HEK293 (cell line): Measurements from ENCODE around the gene GGA1.

ENCODE experiments used
- ATF2 ChIP-seq: fragments of 450-650 bp; formaldehyde crosslinking; IDR thresholded peaks from 2 replicates; pipeline ENCODE4 v1.5.1; 2016; ENCODE audit warnings: missing biosample characterization, missing genetic modification characterization, low read depth
- IKZF3 ChIP-seq: fragments of 450-650 bp; IDR thresholded peaks from 2 replicates; pipeline ENCODE4 v1.5.0; 2018; ENCODE audit warnings: missing biosample characterization, mild to moderate bottlenecking, missing genetic modification characterization, moderate library complexity
- KLF10 ChIP-seq: fragments of 450-650 bp; IDR thresholded peaks from 2 replicates; pipeline ENCODE4 v1.5.1; 2018; ENCODE audit warnings: missing biosample characterization, mild to moderate bottlenecking, missing genetic modification characterization
- TSHZ1 ChIP-seq: fragments of 450-650 bp; formaldehyde crosslinking; IDR thresholded peaks from 2 replicates; pipeline ENCODE4 v1.5.1; 2016; ENCODE audit warnings: missing biosample characterization, missing genetic modification characterization, borderline replicate concordance
- ZBTB11 ChIP-seq: fragments of 450-650 bp; formaldehyde crosslinking; conservative IDR thresholded peaks from 2 replicates; pipeline ENCODE4 v1.5.1; 2016; ENCODE audit warnings: low read depth, missing biosample characterization, missing genetic modification characterization
- ZBTB17 ChIP-seq: fragments of 450-650 bp; formaldehyde crosslinking; IDR thresholded peaks from 2 replicates; pipeline ENCODE4 v1.5.1; 2016; ENCODE audit warnings: missing biosample characterization, missing genetic modification characterization
- ZBTB8A ChIP-seq: fragments of 450-650 bp; formaldehyde crosslinking; IDR thresholded peaks from 2 replicates; pipeline ENCODE4 v1.5.1; 2016; ENCODE audit warnings: missing biosample characterization, missing genetic modification characterization
- ZNF140 ChIP-seq: fragments of 450-650 bp; formaldehyde crosslinking; IDR thresholded peaks from 2 replicates; pipeline ENCODE4 v1.5.1; 2016; ENCODE audit warnings: missing biosample characterization, missing genetic modification characterization
- ZNF169 ChIP-seq: fragments of 450-650 bp; formaldehyde crosslinking; IDR thresholded peaks from 2 replicates; pipeline ENCODE4 v1.5.1; 2016; ENCODE audit warnings: missing biosample characterization, missing genetic modification characterization
- ZNF239 ChIP-seq: fragments of 450-650 bp; formaldehyde crosslinking; IDR thresholded peaks from 2 replicates; pipeline ENCODE4 v1.5.1; 2016; ENCODE audit warnings: missing biosample characterization, missing genetic modification characterization
- ZNF335 ChIP-seq: fragments of 450-650 bp; formaldehyde crosslinking; conservative IDR thresholded peaks from 2 replicates; pipeline ENCODE4 v1.5.1; 2016; ENCODE audit warnings: missing biosample characterization, missing genetic modification characterization
- ZNF341 ChIP-seq: fragments of 450-650 bp; formaldehyde crosslinking; IDR thresholded peaks from 2 replicates; pipeline ENCODE4; 2016; ENCODE audit warnings: low read depth, missing biosample characterization, missing genetic modification characterization
- ZNF398 ChIP-seq: fragments of 450-650 bp; formaldehyde crosslinking; IDR thresholded peaks from 2 replicates; pipeline ENCODE4 v1.5.1; 2017; ENCODE audit warnings: missing biosample characterization, missing genetic modification characterization
- ZNF513 ChIP-seq: fragments of 450-650 bp; IDR thresholded peaks from 2 replicates; pipeline ENCODE4 v1.5.1; 2018; ENCODE audit warnings: missing biosample characterization, missing genetic modification characterization
- ZNF610 ChIP-seq: fragments of 450-650 bp; formaldehyde crosslinking; IDR thresholded peaks from 2 replicates; pipeline ENCODE4 v1.5.1; 2016; ENCODE audit warnings: missing biosample characterization, missing genetic modification characterization, borderline replicate concordance
- ZNF658 ChIP-seq: fragments of 450-650 bp; formaldehyde crosslinking; IDR thresholded peaks from 2 replicates; pipeline ENCODE4; 2016; ENCODE audit warnings: missing biosample characterization, missing genetic modification characterization
- ZNF660 ChIP-seq: fragments of 450-650 bp; IDR thresholded peaks from 2 replicates; pipeline ENCODE4 v1.5.1; 2018; ENCODE audit warnings: missing biosample characterization, mild to moderate bottlenecking, missing genetic modification characterization
- ZNF692 ChIP-seq: fragments of 450-650 bp; formaldehyde crosslinking; IDR thresholded peaks from 2 replicates; pipeline ENCODE4 v1.5.1; 2016; ENCODE audit warnings: missing biosample characterization, missing genetic modification characterization
- ZNF843 ChIP-seq: fragments of 450-650 bp; formaldehyde crosslinking; IDR thresholded peaks from 2 replicates; pipeline ENCODE4 v1.5.1; 2016; ENCODE audit warnings: missing biosample characterization, missing genetic modification characterization
- ZSCAN18 ChIP-seq: fragments of 450-650 bp; formaldehyde crosslinking; IDR thresholded peaks from 2 replicates; pipeline ENCODE4 v1.5.1; 2016; ENCODE audit warnings: missing biosample characterization, missing genetic modification characterization

The GGA1 gene

GRCh38 chr22:37559901-37560607 is 48.6 kb upstream of the GGA1 start, which contains the start of gene CDC42EP1 (continued):
- peak; percentile 76; the same call in 1 of the 2 replicates for TF ChIP-seq ZNF692 (tag by site-specific recombination)
- no peak for TF ChIP-seq ZNF239
- TF ChIP-seq TSHZ1 (tag by site-specific recombination) = no peak
- TF ChIP-seq ZNF610 = 0 out of 2 replicates have a peak, but pooled peaks have one; percentile 20
- TF ChIP-seq ZBTB11 (tag by site-specific recombination) = no peak
- TF ChIP-seq KLF10 (tag by site-specific recombination) = 0 out of 2 replicates have a peak, but pooled peaks have one; percentile 26
- TF ChIP-seq ZBTB17 (tag by site-specific recombination) = peak; percentile 73
- peak; percentile 66 for TF ChIP-seq IKZF3 (tag by site-specific recombination)
- TF ChIP-seq ZNF398 (tag by site-specific recombination) = peak; percentile 73
- peak; percentile 17; the same call in 1 of the 2 replicates for TF ChIP-seq ZNF660 (tag by site-specific recombination)
- TF ChIP-seq ZNF341 = peak; percentile 44; the same call in 1 of the 2 replicates
- TF ChIP-seq ZNF169 (tag by site-specific recombination) = no peak
- TF ChIP-seq ZNF658 (tag by site-specific recombination) = no peak
- peak; percentile 36 for TF ChIP-seq ZNF335 (tag by site-specific recombination)
- TF ChIP-seq ZNF843 (tag by site-specific recombination) = no peak
- no peak for TF ChIP-seq ZNF513 (tag by site-specific recombination)
- peak; percentile 87 for TF ChIP-seq ZBTB8A (tag by site-specific recombination)
- no peak for TF ChIP-seq ZSCAN18 (tag by site-specific recombination)
- TF ChIP-seq ATF2 = no peak
- TF ChIP-seq ZNF140 (tag by site-specific recombination) = no peak
